Measurements from ENCODE around the gene SRRM2.

SRRM2 gene

DNA sequence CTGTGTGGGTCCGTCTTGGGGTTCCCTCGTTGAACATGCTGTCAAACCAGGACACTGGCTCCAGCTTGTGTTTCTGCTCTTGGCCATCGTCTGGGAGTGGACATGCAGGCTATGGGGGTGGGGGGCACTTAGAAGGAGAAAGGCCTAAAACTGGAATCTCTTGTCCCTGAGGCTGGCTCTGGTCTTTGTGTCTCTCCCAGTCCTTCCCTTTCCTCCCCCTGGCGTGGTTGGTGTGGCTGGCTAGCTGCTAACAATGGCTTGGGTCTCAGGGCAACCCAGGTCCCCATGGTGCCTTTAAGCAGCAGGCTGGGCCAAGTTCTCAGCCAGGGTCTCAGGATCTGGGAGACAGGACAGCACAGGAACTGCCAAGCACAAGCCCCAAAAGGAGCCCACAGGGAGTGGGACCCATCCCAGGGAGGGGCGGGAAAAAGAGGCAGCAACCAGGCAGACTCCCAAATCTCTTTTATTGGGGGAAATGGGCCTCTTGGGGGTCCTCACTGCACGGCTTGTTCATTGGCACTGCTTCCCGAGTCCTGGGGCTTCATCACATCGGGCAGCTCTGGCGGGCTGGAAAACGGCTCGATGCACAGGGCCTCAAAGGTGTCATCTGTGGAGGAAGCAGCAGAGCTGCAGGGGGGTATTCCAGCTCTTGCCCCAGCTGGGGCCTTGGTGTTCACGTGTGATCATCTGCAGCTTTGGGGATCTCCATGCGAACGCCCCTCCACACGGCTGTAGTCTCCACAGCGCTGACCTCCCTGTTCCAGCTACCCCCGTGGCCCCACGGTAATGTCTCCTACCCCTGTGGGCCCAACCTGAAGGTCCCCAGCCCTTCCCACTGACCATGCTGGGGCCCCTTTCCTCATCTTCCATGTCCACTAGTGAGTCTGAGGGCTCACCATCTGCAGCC, 19.3 kb downstream of the SRRM2 start:
- no peak for TF ChIP-seq EZH2phosphoT487 (IDR thresholded peaks at IDR 0.05; ENCODE audit: borderline replicate concordance)
- TF ChIP-seq, protein P1, sequence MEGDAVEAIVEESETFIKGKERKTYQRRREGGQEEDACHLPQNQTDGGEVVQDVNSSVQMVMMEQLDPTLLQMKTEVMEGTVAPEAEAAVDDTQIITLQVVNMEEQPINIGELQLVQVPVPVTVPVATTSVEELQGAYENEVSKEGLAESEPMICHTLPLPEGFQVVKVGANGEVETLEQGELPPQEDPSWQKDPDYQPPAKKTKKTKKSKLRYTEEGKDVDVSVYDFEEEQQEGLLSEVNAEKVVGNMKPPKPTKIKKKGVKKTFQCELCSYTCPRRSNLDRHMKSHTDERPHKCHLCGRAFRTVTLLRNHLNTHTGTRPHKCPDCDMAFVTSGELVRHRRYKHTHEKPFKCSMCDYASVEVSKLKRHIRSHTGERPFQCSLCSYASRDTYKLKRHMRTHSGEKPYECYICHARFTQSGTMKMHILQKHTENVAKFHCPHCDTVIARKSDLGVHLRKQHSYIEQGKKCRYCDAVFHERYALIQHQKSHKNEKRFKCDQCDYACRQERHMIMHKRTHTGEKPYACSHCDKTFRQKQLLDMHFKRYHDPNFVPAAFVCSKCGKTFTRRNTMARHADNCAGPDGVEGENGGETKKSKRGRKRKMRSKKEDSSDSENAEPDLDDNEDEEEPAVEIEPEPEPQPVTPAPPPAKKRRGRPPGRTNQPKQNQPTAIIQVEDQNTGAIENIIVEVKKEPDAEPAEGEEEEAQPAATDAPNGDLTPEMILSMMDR (conservative IDR thresholded peaks at IDR 0.05; ENCODE audit: low read length) = no peak
- Histone ChIP-seq H3K27me3 (ENCODE audit: insufficient read depth, low read length, poor library complexity, severe bottlenecking) (no peaks in the 10 kb centered on the region), H4K20me1 (ENCODE audit: insufficient read depth, low read length, poor library complexity, severe bottlenecking) (peaks cover 9% of the 10 kb centered on the region), H3K4me1 (ENCODE audit: insufficient read depth, low read length, poor library complexity, severe bottlenecking) (peaks cover 6% of the 10 kb centered on the region), H3K9ac (ENCODE audit: low read depth, low read length, poor library complexity, severe bottlenecking) (no peak overlapping the region), H3F3A (ENCODE audit: low read depth) (no peaks in the 10 kb centered on the region), H3K4me3 (ENCODE audit: low read length, poor library complexity, severe bottlenecking) (no peak overlapping the region), H2AFZ (ENCODE audit: low read length) (no peak overlapping the region), H3K4me2 (ENCODE audit: low read depth, low read length, poor library complexity, severe bottlenecking) (no peak overlapping the region), H3K9me2 (replicated peaks; ENCODE audit: low read depth, low read length) (no peaks in the 10 kb centered on the region), H3K36me3 (ENCODE audit: insufficient read depth, low read length) (peaks cover 47% of the 10 kb centered on the region; the same call in 1 of the 2 replicates), H3K79me2 (ENCODE audit: insufficient read depth, low read length) (peaks cover 23% of the 10 kb centered on the region), H3K9me3 (ENCODE audit: insufficient read depth, low read depth, low read length) (no peaks in the 10 kb centered on the region)

DNA sequence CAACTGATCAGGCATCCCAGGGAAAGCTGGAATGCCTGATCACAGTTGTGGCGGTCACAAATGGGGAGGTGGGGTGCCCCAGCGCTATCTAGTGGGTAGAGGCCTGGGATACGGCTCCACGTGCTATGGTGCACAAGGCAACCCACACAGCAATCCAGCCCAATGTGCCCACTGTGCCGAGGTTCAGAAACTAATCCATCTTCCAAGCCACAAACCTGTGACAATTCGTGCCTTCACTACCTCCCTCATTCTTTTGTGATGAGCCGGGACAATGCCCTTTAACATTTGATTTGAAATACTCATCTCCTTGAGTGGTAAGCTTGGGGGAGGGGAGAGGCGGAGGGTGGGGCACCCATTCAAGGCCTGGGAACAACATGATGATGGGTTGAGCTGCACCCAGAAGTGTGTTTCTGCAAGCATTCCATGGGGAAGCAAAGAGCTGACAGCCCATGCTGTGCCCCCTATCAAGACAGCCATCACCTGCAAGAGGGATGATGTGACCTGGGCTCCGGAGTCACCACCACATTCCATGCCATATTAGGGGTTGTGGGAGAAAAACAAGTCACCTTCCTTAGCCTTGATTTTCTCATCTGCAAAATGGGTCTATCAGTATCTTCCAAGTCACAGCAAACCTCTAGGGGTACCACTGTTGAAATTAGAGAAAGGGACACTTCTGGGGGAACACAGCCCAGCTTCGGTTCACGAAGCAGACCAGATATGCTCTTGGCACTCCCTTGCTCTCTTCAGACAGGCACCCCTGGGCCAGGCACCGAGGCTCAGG, 20.9 kb downstream of the SRRM2 start:
- no peak overlapping the region for H3K9ac ChIP-seq (ENCODE audit: low read depth, low read length, poor library complexity, severe bottlenecking)

DNA sequence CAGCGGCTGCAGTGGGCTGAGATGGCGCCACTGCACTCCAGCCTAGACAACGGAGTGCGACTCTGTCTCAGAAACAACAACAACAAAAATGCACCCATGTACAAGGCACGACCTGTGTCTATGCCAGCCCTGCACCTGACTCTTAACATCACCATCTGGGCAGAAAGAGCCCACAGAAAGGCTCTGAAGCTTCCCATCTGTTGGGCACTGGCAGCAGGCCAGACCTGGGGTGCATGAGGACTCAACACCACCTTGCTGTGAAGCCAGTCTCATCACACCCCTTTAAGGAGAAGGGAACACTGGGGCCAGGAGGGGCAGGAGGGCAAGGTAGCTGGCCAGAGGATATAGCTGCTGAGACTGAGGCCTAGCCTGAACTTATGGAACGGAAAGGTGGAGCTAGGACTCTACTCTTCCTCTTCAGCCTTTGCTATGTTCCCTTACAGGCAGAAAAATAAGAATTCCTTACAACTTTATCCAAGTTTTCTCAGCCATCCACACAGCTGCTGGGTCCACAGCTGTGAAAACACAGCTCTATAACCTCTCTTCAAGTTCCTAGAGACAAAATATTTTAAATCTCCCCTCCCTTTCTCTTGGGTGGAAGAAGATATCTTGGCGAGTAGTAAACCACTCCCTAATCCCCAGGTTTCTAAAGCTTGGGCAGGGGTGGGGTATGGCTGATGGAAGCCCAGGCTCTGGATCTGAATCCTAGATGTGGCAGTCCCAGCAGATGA, 21.9 kb downstream of the SRRM2 start:
- Histone ChIP-seq H3F3A (ENCODE audit: low read depth) (no peaks in the 10 kb centered on the region), H3K36me3 (ENCODE audit: insufficient read depth, low read length) (peaks cover 26% of the 10 kb centered on the region; the same call in 1 of the 2 replicates), H3K4me2 (ENCODE audit: low read depth, low read length, poor library complexity, severe bottlenecking) (no peak overlapping the region)

More for the DNA sequence above, 20.9 kb downstream of the SRRM2 start:
- H3K9me3 ChIP-seq (ENCODE audit: insufficient read depth, low read depth, low read length) = no peaks in the 10 kb centered on the region
- peaks cover 8% of the 10 kb centered on the region for H4K20me1 ChIP-seq (ENCODE audit: insufficient read depth, low read length, poor library complexity, severe bottlenecking)
- TF ChIP-seq, protein P1 (conservative IDR thresholded peaks at IDR 0.05; ENCODE audit: low read length) = no peak
- TF ChIP-seq EZH2phosphoT487 (IDR thresholded peaks at IDR 0.05; ENCODE audit: borderline replicate concordance) = no peak
- no peak overlapping the region for H2AFZ ChIP-seq (ENCODE audit: low read length)
- no peak overlapping the region for H3K4me2 ChIP-seq (ENCODE audit: low read depth, low read length, poor library complexity, severe bottlenecking)
- no peak overlapping the region for H3K4me3 ChIP-seq (ENCODE audit: low read length, poor library complexity, severe bottlenecking)
- peaks cover 9% of the 10 kb centered on the region for H3K4me1 ChIP-seq (ENCODE audit: insufficient read depth, low read length, poor library complexity, severe bottlenecking)
- no peaks in the 10 kb centered on the region for H3K27me3 ChIP-seq (ENCODE audit: insufficient read depth, low read length, poor library complexity, severe bottlenecking)
- no peaks in the 10 kb centered on the region for H3K9me2 ChIP-seq (replicated peaks; ENCODE audit: low read depth, low read length)
- H3F3A ChIP-seq (ENCODE audit: low read depth) = no peaks in the 10 kb centered on the region
- H3K36me3 ChIP-seq (ENCODE audit: insufficient read depth, low read length) = peaks cover 31% of the 10 kb centered on the region; the same call in 1 of the 2 replicates
- H3K79me2 ChIP-seq (ENCODE audit: insufficient read depth, low read length) = peaks cover 23% of the 10 kb centered on the region

More for the DNA sequence above, 21.9 kb downstream of the SRRM2 start:
- TF ChIP-seq, protein P1 (conservative IDR thresholded peaks at IDR 0.05; ENCODE audit: low read length) = no peak
- no peak for TF ChIP-seq EZH2phosphoT487 (IDR thresholded peaks at IDR 0.05; ENCODE audit: borderline replicate concordance)
- Histone ChIP-seq H3K4me3 (ENCODE audit: low read length, poor library complexity, severe bottlenecking) (no peak overlapping the region), H3K9me2 (replicated peaks; ENCODE audit: low read depth, low read length) (no peaks in the 10 kb centered on the region), H3K9ac (ENCODE audit: low read depth, low read length, poor library complexity, severe bottlenecking) (no peak overlapping the region), H3K9me3 (ENCODE audit: insufficient read depth, low read depth, low read length) (no peaks in the 10 kb centered on the region), H4K20me1 (ENCODE audit: insufficient read depth, low read length, poor library complexity, severe bottlenecking) (peaks cover 3% of the 10 kb centered on the region), H2AFZ (ENCODE audit: low read length) (no peak overlapping the region), H3K79me2 (ENCODE audit: insufficient read depth, low read length) (peaks cover 28% of the 10 kb centered on the region), H3K4me1 (ENCODE audit: insufficient read depth, low read length, poor library complexity, severe bottlenecking) (peaks cover 10% of the 10 kb centered on the region), H3K27me3 (ENCODE audit: insufficient read depth, low read length, poor library complexity, severe bottlenecking) (no peaks in the 10 kb centered on the region)
